GM23338 (cell line): ENCODE results near the gene CDH12. TPM values are rescaled to one million over a fixed set of nuclear protein-coding genes. Genes with fewer than 3 reads are reported as not detected.

Source experiments
- ATAC-seq: fragments of 200-7000 bp; cut with Tn5 transposase; 3 replicates; pipeline ENCODE4 v1.9.1; 2020
- DNase-seq: peaks from one replicate; pipeline ENCODE4 v3.0.0-alpha.2; 2015; ENCODE audit warnings: low spot score
- H2AFZ ChIP-seq: fragments of 200-600 bp; sonication (generic); 2 replicates; pipeline ENCODE4 v1.8.0; 2016; ENCODE audit warnings: antibody characterized with exemption, mild to moderate bottlenecking, moderate library complexity
- H3F3A ChIP-seq: fragments of 200-600 bp; sonication (generic); replicated peaks from 2 replicates; pipeline ENCODE4 v1.8.0; 2017; ENCODE audit warnings: antibody characterized with exemption, mixed run types, low read depth
- H3K27ac ChIP-seq: fragments of 200-600 bp; sonication (generic); 2 replicates; pipeline ENCODE4 v1.6.1; 2016; ENCODE audit warnings: low read depth
- H3K27me3 ChIP-seq: fragments of 200-600 bp; sonication (generic); 2 replicates; pipeline ENCODE4 v1.8.0; 2016; ENCODE audit warnings: mild to moderate bottlenecking, mixed run types, moderate library complexity; ENCODE audit not compliant: insufficient read depth
- H3K36me3 ChIP-seq: fragments of 200-600 bp; sonication (generic); 2 replicates; pipeline ENCODE4 v1.8.0; 2016; ENCODE audit warnings: mild to moderate bottlenecking; ENCODE audit not compliant: insufficient read depth
- H3K4me1 ChIP-seq: fragments of 200-600 bp; sonication (generic); 2 replicates; pipeline ENCODE4 v1.8.0; 2016; ENCODE audit warnings: mild to moderate bottlenecking, moderate library complexity; ENCODE audit not compliant: insufficient read depth
- H3K4me2 ChIP-seq: fragments of 200-600 bp; sonication (generic); 2 replicates; pipeline ENCODE4 v1.7.1; 2017; ENCODE audit warnings: mixed run types
- H3K4me3 ChIP-seq: fragments of 200-600 bp; sonication (generic); 2 replicates; pipeline ENCODE4 v1.6.1; 2016; ENCODE audit warnings: mixed run types
- H3K79me2 ChIP-seq: fragments of 200-600 bp; sonication (generic); replicated peaks from 2 replicates; pipeline ENCODE4 v1.8.0; 2017; ENCODE audit warnings: mild to moderate bottlenecking; ENCODE audit not compliant: insufficient read depth
- H3K9me2 ChIP-seq: fragments of 200-600 bp; sonication (generic); 2 replicates; pipeline ENCODE4 v1.8.0; 2017; ENCODE audit not compliant: insufficient read depth
- H4K20me1 ChIP-seq: fragments of 200-600 bp; sonication (generic); replicated peaks from 2 replicates; pipeline ENCODE4 v1.8.0; 2017; ENCODE audit warnings: mild to moderate bottlenecking; ENCODE audit not compliant: insufficient read depth
- H3K27ac Mint-ChIP-seq: 2 replicates; pipeline ENCODE4 v1.8.0; 2020; ENCODE audit warnings: inconsistent platforms, mild to moderate bottlenecking, moderate library complexity, mixed read lengths
- H3K27me3 Mint-ChIP-seq: 3 replicates; pipeline ENCODE4 v1.8.0; 2022; ENCODE audit warnings: low read depth, mild to moderate bottlenecking, moderate library complexity, mixed read lengths, inconsistent platforms; ENCODE audit not compliant: insufficient read depth, poor library complexity
- H3K36me3 Mint-ChIP-seq: 3 replicates; pipeline ENCODE4 v1.8.0; 2021; ENCODE audit warnings: low read depth, mild to moderate bottlenecking, inconsistent platforms, moderate library complexity, mixed read lengths
- H3K4me1 Mint-ChIP-seq: 3 replicates; pipeline ENCODE4 v1.8.0; 2020; ENCODE audit warnings: mild to moderate bottlenecking, inconsistent platforms, mixed read lengths
- H3K4me3 Mint-ChIP-seq: 3 replicates; pipeline ENCODE4 v1.8.0; 2021; ENCODE audit warnings: moderate library complexity, mild to moderate bottlenecking, inconsistent platforms, mixed read lengths
- H3K9me3 Mint-ChIP-seq: 3 replicates; pipeline ENCODE4 v1.8.0; 2020; ENCODE audit warnings: moderate library complexity, mild to moderate bottlenecking, inconsistent platforms, mixed read lengths
- CREB1 ChIP-seq: fragments of 250-450 bp; sonication (Bioruptor Pico); IDR thresholded peaks from 2 replicates; pipeline ENCODE4 v1.5.0; 2020; ENCODE audit warnings: low read depth, mild to moderate bottlenecking, moderate library complexity
- CTCF ChIP-seq, 2 experiments: fragments of 200-600 bp in 1 of 2; sonication (generic) in 1 of 2; conservative IDR thresholded peaks; 2 replicates each; pipeline versions ENCODE4 v1.5.1 to v1.6.1; 2016 to 2017; ENCODE audit warnings: antibody characterized with exemption in 2 of 2, low read depth in 2 of 2, mild to moderate bottlenecking in 2 of 2, moderate library complexity in 1 of 2
- ETS1 ChIP-seq: IDR thresholded peaks from 2 replicates; pipeline ENCODE4 v1.6.1; 2016; ENCODE audit warnings: antibody characterized with exemption
- EZH2 ChIP-seq: fragments of 200-600 bp; sonication (generic); IDR thresholded peaks from one replicate; pipeline ENCODE4 v1.8.0; 2017; ENCODE audit warnings: antibody characterized with exemption, mild to moderate bottlenecking, low read depth; ENCODE audit not compliant: unreplicated experiment
- EZH2phosphoT487 ChIP-seq: fragments of 200-600 bp; sonication (generic); IDR thresholded peaks from one replicate; pipeline ENCODE4 v1.8.1; 2018; ENCODE audit warnings: antibody characterized with exemption; ENCODE audit not compliant: unreplicated experiment
- JUNB ChIP-seq: IDR thresholded peaks from one replicate; pipeline ENCODE4 v1.6.1; 2016; ENCODE audit warnings: antibody characterized with exemption; ENCODE audit not compliant: unreplicated experiment
- NANOG ChIP-seq: IDR thresholded peaks from 2 replicates; pipeline ENCODE4 v1.6.1; 2016; ENCODE audit warnings: antibody characterized with exemption, borderline replicate concordance
- POLR2AphosphoS5 ChIP-seq: IDR thresholded peaks from 2 replicates; pipeline ENCODE4 v1.6.1; 2016; ENCODE audit warnings: antibody characterized with exemption, low read depth
- STAT1 ChIP-seq: IDR thresholded peaks from one replicate; pipeline ENCODE4 v1.6.1; 2016; ENCODE audit warnings: antibody characterized with exemption; ENCODE audit not compliant: unreplicated experiment
- ZNF114 ChIP-seq: fragments of 250-450 bp; sonication (Bioruptor Pico); IDR thresholded peaks from 2 replicates; pipeline ENCODE4 v1.5.0; 2020; ENCODE audit warnings: mild to moderate bottlenecking, moderate library complexity
- ZNF331 ChIP-seq: fragments of 250-450 bp; sonication (Bioruptor Pico); IDR thresholded peaks from 2 replicates; pipeline ENCODE4 v1.5.0; 2020; ENCODE audit warnings: low read depth, mild to moderate bottlenecking, moderate library complexity
- ZNF462 ChIP-seq: fragments of 250-450 bp; sonication (Bioruptor Pico); IDR thresholded peaks from 2 replicates; pipeline ENCODE4 v1.5.0; 2020; ENCODE audit warnings: mild to moderate bottlenecking, moderate library complexity
- polyA plus RNA-seq: library from polyadenylated mRNA; unstranded; fragments of >200 nt; fragmentation: Nextera tagmentation; extraction: Ambion mirVana; gene quantifications from 2 replicates; pipeline ENCODE4 v1.2.1, GENCODE V29; 2016
- total RNA-seq: library from RNA; depleted of rRNA; stranded (reverse); fragments of >200 nt; shearing (Covaris generic); gene quantifications from 2 replicates; pipeline ENCODE4 v1.2.3, GENCODE V29; 2014

Gene CDH12
- total and polyA plus RNA-seq, 2 experiments from 2014 or later: not detected

GRCh38 chr5:22411554-22412349 is 441.4 kb downstream of the CDH12 start (continued):
- TF ChIP-seq POLR2AphosphoS5 (no peak), CTCF (conservative IDR thresholded peaks at IDR 0.05; ENCODE audit: low read depth in 2 of 2) (no peak)

GRCh38 chr5:22391956-22392355 is 461.2 kb downstream of the CDH12 start:
- H2AFZ ChIP-seq: no peak overlapping the region
- no peaks in the 10 kb centered on the region for H3K79me2 ChIP-seq
- H3K4me3 ChIP-seq: no peak overlapping the region
- H3K27ac Mint-ChIP-seq: no peak overlapping the region
- no peak overlapping the region for H3K4me2 ChIP-seq
- DNase-seq (no peak), ATAC-seq (no peak)
- no peaks in the 10 kb centered on the region for H4K20me1 ChIP-seq
- no peaks in the 10 kb centered on the region for H3K27me3 Mint-ChIP-seq
- no peaks in the 10 kb centered on the region for H3F3A ChIP-seq
- H3K9me3 Mint-ChIP-seq: no peaks in the 10 kb centered on the region
- no peaks in the 10 kb centered on the region for H3K4me1 ChIP-seq
- no peak overlapping the region for H3K4me3 Mint-ChIP-seq
- H3K9me2 ChIP-seq: 0 out of 2 replicates have a peak, but pooled peaks cover 4% of the 10 kb centered on the region
- no peaks in the 10 kb centered on the region for H3K27me3 ChIP-seq
- no peaks in the 10 kb centered on the region for H3K36me3 ChIP-seq
- H3K27ac ChIP-seq: no peak overlapping the region
- H3K36me3 Mint-ChIP-seq: no peaks in the 10 kb centered on the region
- H3K4me1 Mint-ChIP-seq: peaks cover 3% of the 10 kb centered on the region; the same call in 1 of the 3 replicates
- TF ChIP-seq ETS1 (no peak), ZNF114 (CRISPR knock-in tag) (no peak), EZH2phosphoT487 (no peak), CREB1 (CRISPR knock-in tag) (no peak), POLR2AphosphoS5 (no peak), JUNB (no peak), EZH2 (no peak), ZNF462 (CRISPR knock-in tag) (no peak), NANOG (no peak), ZNF331 (no peak), CTCF (conservative IDR thresholded peaks at IDR 0.05; ENCODE audit: low read depth in 2 of 2) (no peak), STAT1 (no peak)
